ENCODE data around the gene SNRPD3.

SNRPD3 gene

DNA sequence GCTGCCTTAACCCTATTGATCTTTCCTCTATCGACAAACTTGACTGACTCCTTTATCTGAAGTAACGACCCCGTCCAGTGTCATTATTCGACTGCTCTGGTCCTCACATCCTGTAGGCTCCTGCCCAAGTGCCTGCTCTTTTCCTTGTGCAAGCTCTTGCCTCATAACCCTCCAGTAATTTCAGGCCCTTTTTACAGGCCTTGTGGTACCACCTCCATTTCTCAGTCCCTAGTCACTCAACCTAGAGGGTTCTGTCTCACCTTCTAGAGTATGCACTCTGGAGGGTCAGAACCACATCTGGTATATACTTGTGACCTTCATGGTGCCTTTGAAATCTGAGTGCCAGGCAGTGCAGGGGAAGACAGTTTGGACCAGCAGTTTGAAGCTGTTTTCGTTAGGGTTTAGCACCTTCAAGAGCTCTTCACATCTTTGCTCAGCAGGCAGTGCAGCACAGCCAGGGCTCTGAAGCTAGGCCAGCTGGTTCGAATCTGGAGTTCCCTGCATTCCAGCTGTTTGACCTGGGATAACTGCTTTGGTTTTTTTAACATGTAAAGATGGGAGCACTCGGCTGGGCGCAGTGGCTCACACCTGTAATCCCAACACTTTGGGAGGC, 11.2 kb downstream of the SNRPD3 start:
- DNase-seq (ENCODE audit: low read depth) = no peak
- TF ChIP-seq CTCF (IDR thresholded peaks at IDR 0.05; ENCODE audit: control insufficient read depth, insufficient read depth, low read depth, low read length, missing control alignments) = no peak
- no peak overlapping the region for H3K4me3 ChIP-seq (ENCODE audit: control insufficient read depth, low read depth, low read length)

GRCh38 chr22:24567668-24568067, 11.9 kb downstream of the SNRPD3 start:
- DNase-seq (ENCODE audit: low read depth) = no peak
- no peak for TF ChIP-seq CTCF (IDR thresholded peaks at IDR 0.05; ENCODE audit: control insufficient read depth, insufficient read depth, low read depth, low read length, missing control alignments)
- H3K4me3 ChIP-seq (ENCODE audit: control insufficient read depth, low read depth, low read length) = no peak overlapping the region

DNA sequence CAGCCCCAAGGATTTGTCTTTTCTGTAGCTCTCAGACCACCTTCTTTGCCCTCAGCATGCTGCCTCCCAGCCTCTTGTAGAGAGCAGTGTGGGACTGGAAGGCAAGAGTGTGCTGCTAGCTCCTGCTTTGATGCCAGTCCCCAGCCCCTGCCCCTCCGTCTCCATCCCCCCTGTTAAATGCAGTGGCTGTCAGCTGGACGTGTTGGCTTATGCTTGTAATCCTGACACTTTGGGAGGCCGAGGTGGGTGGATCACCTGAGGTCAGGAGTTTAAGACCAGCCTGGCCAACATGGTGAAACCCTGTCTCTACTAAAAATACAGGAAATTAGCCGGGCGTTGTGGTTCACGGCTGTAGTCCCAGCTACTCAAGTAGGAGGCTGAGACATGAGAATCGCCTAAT, 15.5 kb downstream of the SNRPD3 start:
- H3K4me3 ChIP-seq (ENCODE audit: control insufficient read depth, low read depth, low read length) = no peak overlapping the region
- TF ChIP-seq CTCF (IDR thresholded peaks at IDR 0.05; ENCODE audit: control insufficient read depth, insufficient read depth, low read depth, low read length, missing control alignments) = no peak

DNA sequence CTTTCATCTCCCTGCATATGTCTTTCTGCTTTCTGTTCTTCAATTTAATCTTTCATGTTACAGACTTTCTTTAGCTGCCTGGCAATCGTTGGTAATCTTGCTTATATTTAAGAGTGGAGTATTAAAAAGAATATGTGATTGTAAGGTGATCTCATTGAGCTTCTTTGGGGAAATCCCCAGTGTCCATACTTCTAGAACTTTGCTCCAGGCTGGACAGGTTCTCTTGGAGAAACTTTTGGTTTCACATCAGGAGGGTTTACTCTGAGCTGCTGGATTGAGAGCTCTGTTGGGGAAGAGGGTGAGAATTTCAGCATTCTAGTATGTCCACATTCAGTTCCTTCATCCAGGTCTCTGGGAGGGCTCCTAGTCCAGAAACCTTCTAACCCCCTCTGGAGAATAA, 21.0 kb downstream of the SNRPD3 start:
- no peak for TF ChIP-seq CTCF (IDR thresholded peaks at IDR 0.05; ENCODE audit: control insufficient read depth, insufficient read depth, low read depth, low read length, missing control alignments)
- DNase-seq (ENCODE audit: low read depth) = no peak
- H3K4me3 ChIP-seq (ENCODE audit: control insufficient read depth, low read depth, low read length) = no peak overlapping the region

More for the DNA sequence above, 15.5 kb downstream of the SNRPD3 start:
- DNase-seq (ENCODE audit: low read depth) = no peak

DNA sequence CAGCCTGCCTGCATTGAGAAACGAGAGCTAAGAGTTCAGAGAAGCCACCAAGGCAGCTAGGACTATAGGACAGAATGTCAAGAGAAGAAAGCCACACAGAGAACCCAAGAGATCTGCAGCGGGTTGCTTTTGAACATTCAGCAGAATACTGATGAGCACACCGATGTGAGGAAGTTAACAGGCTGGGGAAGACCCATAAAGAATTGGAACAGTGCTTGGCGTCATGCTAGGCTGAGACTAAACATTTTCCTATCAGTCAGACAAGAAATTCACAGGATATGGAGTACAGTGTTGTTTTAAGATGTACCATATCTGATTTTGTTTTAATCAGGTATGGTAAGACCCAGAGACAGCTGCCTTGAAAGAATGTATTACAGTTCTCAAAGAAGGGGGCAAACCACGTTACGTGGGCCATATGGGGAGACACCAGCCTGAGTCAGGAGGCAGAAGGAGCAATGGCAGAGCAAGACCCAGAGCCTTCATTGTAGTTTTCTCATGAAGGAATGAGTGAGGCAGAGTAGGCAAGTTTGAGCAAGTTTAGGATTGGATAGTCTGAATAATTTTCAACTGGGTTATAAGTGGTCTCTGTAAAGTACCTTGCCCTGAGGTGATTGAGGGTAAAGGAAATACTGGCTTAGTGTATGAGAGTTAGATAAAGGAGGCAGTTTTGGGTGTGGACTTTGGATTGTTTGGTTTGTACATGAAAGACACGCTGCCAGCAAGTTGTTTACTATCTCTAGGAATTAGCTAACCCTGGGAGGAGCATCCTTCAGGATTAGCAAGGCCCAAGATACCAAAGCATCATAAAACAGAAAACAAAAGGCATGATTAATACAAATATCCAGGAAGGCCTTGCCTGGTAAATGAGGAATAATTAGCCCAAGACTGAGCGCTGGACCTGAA, 22.8 kb downstream of the SNRPD3 start:
- no peak for TF ChIP-seq CTCF (IDR thresholded peaks at IDR 0.05; ENCODE audit: control insufficient read depth, insufficient read depth, low read depth, low read length, missing control alignments)
- no peak overlapping the region for H3K4me3 ChIP-seq (ENCODE audit: control insufficient read depth, low read depth, low read length)
- no peak for DNase-seq (ENCODE audit: low read depth)

DNA sequence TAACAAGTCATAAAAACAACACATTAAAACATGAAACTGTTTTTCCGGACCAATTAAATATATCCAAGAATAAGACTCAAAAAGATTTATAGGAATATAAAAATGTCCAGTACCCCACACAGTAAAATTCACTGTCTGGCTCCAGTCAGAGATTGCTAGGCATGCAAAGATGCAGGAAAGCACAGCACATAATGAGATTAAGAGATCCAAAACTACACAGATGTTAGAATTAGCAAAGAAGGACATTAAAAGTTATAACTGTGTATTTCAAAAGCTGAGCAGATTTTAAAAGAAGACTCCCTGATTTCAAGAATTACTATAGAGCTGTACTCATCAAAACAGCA, 23.4 kb downstream of the SNRPD3 start:
- no peak overlapping the region for H3K4me3 ChIP-seq (ENCODE audit: control insufficient read depth, low read depth, low read length)
- no peak for DNase-seq (ENCODE audit: low read depth)
- TF ChIP-seq CTCF (IDR thresholded peaks at IDR 0.05; ENCODE audit: control insufficient read depth, insufficient read depth, low read depth, low read length, missing control alignments) = no peak

Measured in AG09309 (cell line).